MM.1S (cell line): Measurements from ENCODE around the gene AQP10.
"Not testable (repeated sequence)": the region's sequence is repeated elsewhere in the genome, so short reads cannot be mapped to it uniquely, and the experiment has no call there.

Experiments used
- DNase-seq: peaks from one replicate; pipeline ENCODE4 v3.0.0-alpha.2; 2015
- H2AFZ ChIP-seq: fragments of 300-600 bp; sonication (generic); 2 replicates; pipeline ENCODE4 v1.6.0; 2016; ENCODE audit warnings: antibody characterized with exemption, low read length
- H3F3A ChIP-seq: fragments of 300-600 bp; sonication (generic); 2 replicates; pipeline ENCODE4 v1.6.1; 2016; ENCODE audit warnings: mild to moderate bottlenecking, antibody characterized with exemption, low read length, moderate library complexity, mixed read lengths; ENCODE audit not compliant: insufficient read depth
- H3K27ac ChIP-seq: fragments of 300-600 bp; sonication (generic); 2 replicates; pipeline ENCODE4 v1.5.1; 2016; ENCODE audit warnings: mild to moderate bottlenecking, low read length
- H3K27me3 ChIP-seq: fragments of 300-600 bp; sonication (generic); replicated peaks from 2 replicates; pipeline ENCODE4 v1.6.0; 2016; ENCODE audit warnings: low read length; ENCODE audit not compliant: insufficient read depth
- H3K36me3 ChIP-seq: fragments of 300-600 bp; sonication (generic); replicated peaks from 2 replicates; pipeline ENCODE4 v1.6.1; 2016; ENCODE audit warnings: mild to moderate bottlenecking, low read length, mixed read lengths; ENCODE audit not compliant: insufficient read depth
- H3K4me1 ChIP-seq: fragments of 300-600 bp; sonication (generic); 2 replicates; pipeline ENCODE4 v1.6.1; 2016; ENCODE audit warnings: low read length, mixed read lengths
- H3K4me2 ChIP-seq: fragments of 300-600 bp; sonication (generic); 2 replicates; pipeline ENCODE4 v1.6.0; 2016; ENCODE audit warnings: low read depth, low read length
- H3K4me3 ChIP-seq: fragments of 300-600 bp; sonication (generic); 2 replicates; pipeline ENCODE4 v1.5.1; 2016; ENCODE audit warnings: low read length, mixed read lengths
- H3K79me2 ChIP-seq: fragments of 300-600 bp; sonication (generic); 2 replicates; pipeline ENCODE4 v1.6.1; 2016; ENCODE audit warnings: mixed run types, low read length, mixed read lengths
- H3K9ac ChIP-seq: fragments of 300-600 bp; sonication (generic); 2 replicates; pipeline ENCODE4 v1.6.1; 2016; ENCODE audit warnings: low read length, mixed read lengths
- H3K9me2 ChIP-seq: fragments of 300-600 bp; sonication (generic); replicated peaks from 2 replicates; pipeline ENCODE4 v1.6.1; 2016; ENCODE audit warnings: mild to moderate bottlenecking, low read length, mixed read lengths; ENCODE audit not compliant: insufficient read depth
- H3K9me3 ChIP-seq: fragments of 300-600 bp; sonication (generic); replicated peaks from 2 replicates; pipeline ENCODE4 v1.6.1; 2016; ENCODE audit warnings: mild to moderate bottlenecking, low read length, mixed read lengths; ENCODE audit not compliant: insufficient read depth
- H4K20me1 ChIP-seq: fragments of 300-600 bp; sonication (generic); 2 replicates; pipeline ENCODE4 v1.6.1; 2016; ENCODE audit warnings: mild to moderate bottlenecking, low read length, moderate library complexity, mixed read lengths; ENCODE audit not compliant: insufficient read depth
- CTCF ChIP-seq: fragments of 300-600 bp; sonication (generic); IDR thresholded peaks from 2 replicates; pipeline ENCODE4 v1.5.1; 2016; ENCODE audit warnings: antibody characterized with exemption, low read length, mixed read lengths
- EZH2 ChIP-seq: fragments of 300-600 bp; sonication (generic); optimal IDR thresholded peaks from 2 replicates; pipeline ENCODE3; 2017; ENCODE audit warnings: low read depth, mild to moderate bottlenecking, antibody characterized with exemption, low read length, mixed read lengths
- EZH2phosphoT487 ChIP-seq: fragments of 300-600 bp; sonication (generic); IDR thresholded peaks from 2 replicates; pipeline ENCODE4 v1.6.1; 2018; ENCODE audit warnings: antibody characterized with exemption, low read length

Gene AQP10

GRCh38 chr1:154316704-154317103, 4.2 kb upstream of the AQP10 start:
- H3K27me3 ChIP-seq: no peaks in the 10 kb centered on the region
- no peaks in the 10 kb centered on the region for H3K9me2 ChIP-seq
- H3F3A ChIP-seq: no peaks in the 10 kb centered on the region
- no peak for TF ChIP-seq EZH2
- TF ChIP-seq CTCF: no peak
- no peak for TF ChIP-seq EZH2phosphoT487
- no peak overlapping the region for H3K4me3 ChIP-seq
- H3K27ac ChIP-seq: no peak overlapping the region
- H3K4me1 ChIP-seq: no peaks in the 10 kb centered on the region
- H3K4me2 ChIP-seq: no peak overlapping the region
- no peak overlapping the region for H2AFZ ChIP-seq
- DNase-seq: no peak
- H3K36me3 ChIP-seq: no peaks in the 10 kb centered on the region
- H3K9ac ChIP-seq: no peak overlapping the region
- H4K20me1 ChIP-seq: no peaks in the 10 kb centered on the region
- no peaks in the 10 kb centered on the region for H3K9me3 ChIP-seq
- H3K79me2 ChIP-seq: no peaks in the 10 kb centered on the region

GRCh38 chr1:154318386-154318785, 2.5 kb upstream of the AQP10 start:
- Histone ChIP-seq H2AFZ (no peak overlapping the region), H3K9ac (no peak overlapping the region), H3K4me3 (no peak overlapping the region), H3K4me1 (no peaks in the 10 kb centered on the region), H3K79me2 (no peaks in the 10 kb centered on the region), H4K20me1 (no peaks in the 10 kb centered on the region), H3K27me3 (no peaks in the 10 kb centered on the region), H3K9me2 (no peaks in the 10 kb centered on the region), H3K9me3 (no peaks in the 10 kb centered on the region), H3F3A (no peaks in the 10 kb centered on the region), H3K27ac (no peak overlapping the region), H3K36me3 (no peaks in the 10 kb centered on the region), H3K4me2 (no peak overlapping the region)
- TF ChIP-seq EZH2phosphoT487: no peak
- no peak for TF ChIP-seq CTCF
- no peak for TF ChIP-seq EZH2
- no peak for DNase-seq

GRCh38 chr1:154321609-154321934, 679 bp downstream of the AQP10 start:
- H4K20me1 ChIP-seq, H3K9me2 ChIP-seq, H3K9me3 ChIP-seq, H3K9ac ChIP-seq, H3K4me3 ChIP-seq, H3K27ac ChIP-seq, H3K4me2 ChIP-seq, H3K4me1 ChIP-seq, H3K27me3 ChIP-seq, DNase-seq, H3K36me3 ChIP-seq, H2AFZ ChIP-seq: not testable (repeated sequence)
- H3F3A ChIP-seq: peaks cover 17% of the 10 kb centered on the region
- peaks cover 13% of the 10 kb centered on the region for H3K79me2 ChIP-seq

GRCh38 chr1:154323493-154323892, 2.6 kb downstream of the AQP10 start:
- H3K4me2 ChIP-seq: no peak overlapping the region
- TF ChIP-seq EZH2phosphoT487 (no peak), CTCF (no peak), EZH2 (no peak)
- no peaks in the 10 kb centered on the region for H3K9me2 ChIP-seq
- H3K27me3 ChIP-seq: no peaks in the 10 kb centered on the region
- no peak overlapping the region for H3K9ac ChIP-seq
- H3K4me1 ChIP-seq: peaks cover 13% of the 10 kb centered on the region
- H3K9me3 ChIP-seq: no peaks in the 10 kb centered on the region
- peaks cover 26% of the 10 kb centered on the region for H3K79me2 ChIP-seq
- H4K20me1 ChIP-seq: no peaks in the 10 kb centered on the region
- DNase-seq: no peak
- H3F3A ChIP-seq: peaks cover 31% of the 10 kb centered on the region
- H3K4me3 ChIP-seq: no peak overlapping the region
- no peaks in the 10 kb centered on the region for H3K36me3 ChIP-seq
- H3K27ac ChIP-seq: no peak overlapping the region
- no peak overlapping the region for H2AFZ ChIP-seq
